ENCODE measurements around the gene SPEG. TPM values are rescaled to one million over a fixed set of nuclear protein-coding genes. Genes with fewer than 3 reads are reported as not detected.

The SPEG gene
- total and polyA plus RNA-seq, 2 of the 8 experiments (the other 6 are each of a cell fraction or from before 2014, with no cell fraction given), result 19.9 to 32.0 TPM

- TF ChIP-seq EP300 (IDR thresholded peaks at IDR 0.05; ENCODE audit: borderline replicate concordance in 1 of 2, low read depth in 2 of 2, low read length in 2 of 2), result no peak
These were observed 20.9 kb downstream of the SPEG start (continued) for GRCh38 chr2:219455581-219455980.
